ENCODE results near the gene ARPIN.
"Not testable (repeated sequence)": the region's sequence is repeated elsewhere in the genome, so short reads cannot be mapped to it uniquely, and the experiment has no call there.

The ARPIN gene

DNA sequence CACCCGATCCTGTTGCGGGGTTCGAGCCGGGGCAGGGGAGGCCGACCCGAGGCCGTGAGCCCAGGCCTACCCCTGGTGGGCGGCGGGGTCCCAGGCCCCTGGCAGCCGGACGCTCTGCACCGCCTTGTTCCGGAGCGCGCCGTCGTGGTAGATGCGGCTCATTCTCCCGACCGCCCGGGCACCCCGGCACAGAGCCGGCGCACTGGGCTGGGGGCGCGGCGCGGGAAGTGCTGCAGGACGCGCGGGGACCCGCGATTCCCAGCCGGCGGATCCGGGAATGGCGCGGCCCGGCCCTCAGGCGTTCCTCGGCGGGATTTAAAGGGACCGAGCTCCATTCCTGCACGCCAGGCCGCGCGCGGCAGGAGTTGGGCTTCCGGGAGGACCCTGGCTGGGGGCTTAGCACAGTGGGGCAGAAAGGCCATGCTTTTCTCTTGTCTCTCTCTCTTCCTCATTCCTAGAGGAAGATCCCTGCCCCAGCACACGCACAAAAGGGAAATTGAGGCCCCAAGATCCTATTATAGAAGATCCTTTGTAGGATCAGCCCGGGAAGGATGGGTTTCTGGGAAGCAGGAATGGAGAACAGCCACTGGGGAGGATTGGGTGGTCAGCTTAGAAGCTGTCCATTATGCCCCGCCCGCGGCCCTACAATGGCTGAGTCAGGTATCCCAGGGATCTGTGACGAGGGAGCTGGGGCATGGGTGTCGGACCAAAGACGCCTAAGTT, at the start of gene ARPIN:
Gene ARPIN (minus strand): TSS at position 279 of the 723 bp plus-strand sequence. CDS start 117 bp downstream, at position 162.
- no peak for DNase-seq

DNA sequence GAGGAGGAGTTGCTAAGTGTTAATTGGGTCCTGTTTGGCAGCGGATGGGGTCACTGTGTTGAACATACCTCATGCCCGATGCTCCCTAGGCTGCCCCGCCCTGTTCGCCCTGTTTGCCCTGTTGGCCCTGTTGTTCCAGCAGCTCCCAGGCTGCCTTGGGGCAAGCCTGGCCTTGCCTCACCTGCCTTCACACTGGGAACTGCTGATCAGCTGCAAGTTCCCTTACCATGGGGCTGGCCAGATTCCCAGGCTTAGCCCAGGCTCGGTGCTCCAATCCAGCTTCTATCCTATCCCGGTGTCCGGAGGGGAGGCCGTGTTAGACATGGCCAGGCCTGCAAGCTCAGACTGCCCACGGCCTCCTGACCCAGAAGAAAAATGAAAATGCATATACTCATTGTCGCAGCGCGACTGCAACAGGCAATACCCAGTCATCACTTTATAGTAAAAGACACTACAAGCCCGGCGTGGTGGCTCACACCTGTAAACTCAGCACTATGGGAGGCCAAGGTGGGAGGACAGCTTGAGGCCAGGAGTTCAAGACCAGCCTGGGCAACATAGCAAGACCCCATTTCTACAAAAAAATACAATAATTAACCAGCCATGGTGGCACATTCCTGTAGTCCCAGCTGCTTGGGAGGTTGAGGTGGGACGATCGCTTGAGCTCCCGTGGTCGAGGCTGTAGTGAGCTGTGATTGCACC, 45.5 kb upstream of the ARPIN start:
- no peak for DNase-seq

DNA sequence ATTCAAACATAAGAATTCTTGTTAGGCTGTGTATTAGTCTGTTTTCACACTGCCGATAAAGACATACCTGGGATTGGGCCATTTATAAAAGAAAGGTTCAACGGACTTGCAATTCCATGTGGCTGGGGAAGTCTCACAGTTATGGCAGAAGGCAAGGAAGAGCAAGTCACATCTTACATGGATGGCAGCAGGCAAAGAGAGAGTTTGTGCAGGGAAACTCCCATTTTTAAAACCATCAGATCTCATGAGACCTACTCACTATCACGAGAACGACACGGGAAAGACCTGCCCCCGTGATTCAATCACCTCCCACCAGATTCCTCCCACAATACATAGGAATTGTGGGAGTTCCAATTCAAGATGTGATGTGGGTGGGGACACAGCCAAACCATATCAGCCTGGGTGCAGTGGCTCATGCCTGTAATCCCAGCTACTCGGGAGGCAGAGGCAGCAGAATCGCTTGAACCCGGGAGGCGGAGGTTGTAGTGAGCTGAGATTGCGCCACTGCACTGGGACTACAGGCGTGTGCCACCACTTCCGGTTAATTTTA, 42.8 kb upstream of the ARPIN start:
- not testable (repeated sequence) for DNase-seq

DNA sequence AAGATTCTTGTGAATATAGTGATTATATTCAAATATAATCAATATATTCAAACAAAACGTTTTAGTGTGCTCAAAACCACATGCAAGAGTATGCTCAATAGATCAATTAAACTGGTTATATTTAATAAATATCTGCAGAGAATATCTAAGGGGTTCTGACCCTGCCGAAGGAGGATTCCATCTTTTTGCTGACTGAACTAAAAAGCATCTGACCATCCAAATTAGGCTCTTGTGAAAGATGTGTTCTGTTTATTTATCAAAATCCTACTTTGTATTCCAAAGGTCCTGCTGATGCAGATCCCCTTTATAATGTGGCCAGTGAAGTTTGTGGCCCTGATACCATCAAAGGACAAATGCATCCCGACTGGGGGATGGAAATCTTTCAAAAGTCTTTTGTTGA, 41.8 kb upstream of the ARPIN start:
- no peak for DNase-seq

DNA sequence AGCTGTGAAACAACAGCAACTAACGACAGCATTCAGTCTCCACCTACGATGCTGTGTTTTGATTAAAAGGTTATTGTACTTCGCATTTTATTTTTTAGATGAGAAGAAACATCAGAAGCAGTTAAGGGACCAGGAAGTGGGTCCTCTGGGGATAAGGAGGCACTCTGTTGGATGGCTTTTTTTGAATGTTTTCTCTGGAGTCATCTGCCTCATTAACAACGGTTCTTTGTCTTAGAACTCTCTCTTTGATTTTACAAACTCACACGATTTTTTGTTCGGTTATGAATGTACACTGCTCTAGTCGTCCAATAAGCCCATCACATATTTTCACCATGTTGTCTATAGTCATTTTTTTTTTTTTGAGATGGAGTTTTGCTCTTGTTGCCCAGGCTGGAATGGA, 36.0 kb upstream of the ARPIN start:
- no peak for DNase-seq

DNA sequence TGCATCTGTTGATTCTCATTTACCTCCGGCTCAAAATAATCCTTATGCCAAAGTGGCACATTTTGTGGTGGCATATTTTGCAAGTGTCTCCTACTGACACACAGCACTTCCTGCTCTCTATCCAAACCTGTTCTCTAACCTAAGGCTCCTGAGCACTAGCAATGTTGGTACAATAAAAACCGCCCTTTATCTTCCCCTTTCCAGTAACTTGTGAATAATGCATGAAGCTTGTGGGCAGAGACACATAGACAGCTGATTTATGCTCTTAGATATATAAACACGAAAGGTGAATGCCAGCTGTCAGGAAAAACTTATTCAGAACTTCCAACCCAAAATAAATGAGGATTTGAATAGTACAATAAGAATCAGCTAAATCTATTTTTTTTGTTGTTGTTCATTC, 34.6 kb upstream of the ARPIN start:
- DNase-seq, result no peak

DNA sequence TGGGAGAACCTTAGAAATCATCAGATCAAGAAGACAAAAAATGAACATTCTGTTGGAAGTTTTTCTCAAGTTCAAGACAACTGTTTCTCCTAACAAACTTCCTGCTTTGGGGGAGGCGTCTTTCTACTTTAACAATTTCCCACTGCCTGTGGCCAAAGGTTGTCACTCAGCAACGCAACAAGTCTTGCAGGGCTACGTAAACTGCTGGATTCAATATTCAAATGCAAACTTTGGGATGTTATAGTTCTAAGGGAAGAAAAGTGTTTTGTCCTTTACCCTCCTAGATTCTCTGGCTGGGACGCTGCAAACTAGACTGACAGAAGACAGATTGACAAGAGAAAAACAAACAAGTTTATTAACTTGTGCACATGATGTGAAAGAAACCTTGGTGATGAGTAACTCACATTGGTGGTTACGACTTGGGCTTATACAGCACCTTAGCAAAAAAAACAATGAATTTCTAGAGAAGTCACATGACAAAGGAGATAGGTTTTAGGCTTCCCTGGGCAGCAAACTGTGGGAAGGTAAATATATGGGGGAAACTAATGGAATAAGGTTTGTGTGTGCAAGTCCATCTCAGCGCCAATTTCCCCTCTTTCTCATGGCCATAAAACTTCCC, 34.0 kb upstream of the ARPIN start:
- DNase-seq, result no peak

DNA sequence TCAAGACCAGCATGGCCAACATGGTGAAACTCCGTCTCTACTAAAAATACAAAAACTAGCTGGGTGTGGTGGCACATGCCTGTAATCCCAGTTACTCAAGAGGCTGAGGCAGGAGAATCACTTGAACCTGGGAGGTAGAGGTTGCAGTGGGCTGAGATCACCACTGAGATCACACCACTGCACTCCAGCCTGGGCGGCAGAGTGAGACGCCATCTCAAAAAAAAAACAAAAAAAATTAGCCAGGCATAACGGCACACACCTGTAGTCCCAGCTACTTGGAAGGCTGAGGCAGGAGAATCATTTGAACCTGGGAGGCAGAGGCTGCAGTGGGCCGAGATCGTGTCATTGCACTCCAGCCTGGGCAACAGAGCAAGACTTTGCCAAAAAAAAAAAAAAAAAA, 31.0 kb upstream of the ARPIN start:
- not testable (repeated sequence) for DNase-seq

DNA sequence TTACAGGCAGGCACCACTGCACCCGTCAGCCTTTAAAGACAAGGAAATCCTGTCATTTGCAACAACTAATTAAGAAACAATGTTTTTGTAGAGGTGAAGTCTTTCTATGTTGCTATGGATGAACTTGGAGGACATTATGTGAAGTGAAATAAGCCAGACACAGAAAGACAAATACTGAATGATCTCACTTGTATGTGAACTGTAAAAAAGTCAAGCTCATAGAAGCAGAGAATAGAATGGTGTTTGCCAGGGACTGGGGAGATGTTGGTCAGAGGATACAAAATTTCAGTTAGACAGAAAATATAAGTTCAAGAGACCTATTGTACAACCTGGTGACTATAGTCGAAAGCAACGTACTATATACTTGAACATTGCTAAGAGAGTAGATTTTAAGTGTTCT, 27.2 kb upstream of the ARPIN start:
- no peak for DNase-seq

DNA sequence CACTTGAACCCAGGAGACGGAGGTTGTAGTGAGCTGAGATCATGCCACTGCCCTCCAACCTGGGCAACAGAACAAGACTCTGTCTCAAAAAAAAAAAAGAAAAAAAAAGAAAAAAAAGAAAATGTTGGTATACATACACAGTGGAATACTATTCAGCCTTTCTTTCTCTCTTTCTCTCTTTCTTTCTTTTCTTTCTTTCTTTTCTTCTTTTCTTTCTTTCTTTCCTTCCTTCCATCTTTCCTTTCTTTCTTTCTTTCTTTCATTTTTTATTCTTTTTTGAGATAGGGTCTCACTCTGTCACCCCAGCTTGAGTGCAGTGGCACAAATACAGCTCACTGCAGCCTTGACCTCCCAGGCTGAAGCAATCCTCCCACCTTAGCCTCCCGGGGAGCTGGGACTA, 26.6 kb upstream of the ARPIN start:
- not testable (repeated sequence) for DNase-seq

DNA sequence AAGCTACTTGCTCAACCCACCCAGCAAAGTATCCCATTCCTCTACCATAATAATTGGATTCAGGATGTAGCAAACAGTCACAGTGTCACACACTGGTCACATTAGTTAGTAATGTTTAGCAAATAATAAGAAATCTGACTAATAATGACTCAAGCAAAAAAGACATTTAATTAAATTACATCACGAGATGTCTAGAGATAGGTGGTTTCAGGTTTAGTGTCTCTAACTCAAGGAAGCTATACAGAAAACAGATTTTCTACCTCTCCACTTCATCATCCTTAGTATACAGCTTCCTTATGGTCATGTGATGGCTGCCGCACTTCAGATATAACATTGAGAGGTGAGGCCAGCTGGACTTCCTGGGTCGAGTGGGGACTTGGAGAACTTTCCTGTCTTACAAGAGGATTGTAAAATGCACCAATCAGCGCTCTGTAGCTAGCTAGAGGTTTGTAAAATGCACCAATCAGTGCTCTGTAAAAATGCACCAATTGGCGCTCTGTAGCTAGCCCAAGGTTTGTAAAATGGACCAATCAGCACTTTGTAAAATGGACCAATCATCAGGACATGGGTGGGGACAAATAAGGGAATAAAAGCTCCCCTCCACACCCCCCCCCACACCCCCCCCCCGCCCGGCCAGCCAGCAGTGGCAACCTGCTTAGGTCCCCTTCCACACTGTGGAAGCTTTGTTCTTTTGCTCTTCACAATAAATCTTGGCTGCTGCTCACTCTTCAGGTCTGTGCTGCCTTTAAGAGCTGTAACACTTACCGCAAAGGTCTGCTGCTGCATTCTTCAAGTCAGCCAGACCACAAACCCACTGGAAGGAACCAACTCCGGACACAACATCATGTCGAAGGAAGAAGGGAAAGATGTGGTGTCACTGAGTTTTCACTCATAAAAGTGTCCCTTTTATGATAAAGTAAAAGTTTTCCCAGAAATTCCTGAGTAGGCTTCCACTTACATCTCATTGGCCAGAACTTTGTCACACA, 24.9 kb upstream of the ARPIN start:
- no peak for DNase-seq

DNA sequence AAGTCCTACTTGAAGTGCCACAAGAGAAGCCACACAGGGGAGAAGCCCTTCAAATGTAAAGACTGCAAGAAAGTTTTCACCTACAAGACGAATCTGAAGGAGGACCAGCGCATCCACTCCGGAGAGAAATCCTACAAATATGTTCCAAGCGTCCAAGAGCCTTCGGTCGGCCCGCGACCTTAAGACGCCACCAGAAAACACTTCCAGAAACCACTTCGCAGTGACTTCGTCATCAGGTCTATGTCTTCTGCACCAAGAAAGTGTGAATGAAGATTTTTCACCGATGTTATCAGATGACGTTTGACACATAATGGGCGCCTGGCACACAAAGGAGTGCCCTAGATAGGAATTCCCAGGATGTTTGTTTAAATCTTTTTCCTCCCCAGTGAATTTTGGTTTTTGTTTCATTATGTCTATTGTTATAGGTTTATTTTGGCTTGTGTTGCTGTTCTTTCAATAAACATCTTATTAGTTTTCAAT, 24.1 kb upstream of the ARPIN start:
- no peak for DNase-seq

DNA sequence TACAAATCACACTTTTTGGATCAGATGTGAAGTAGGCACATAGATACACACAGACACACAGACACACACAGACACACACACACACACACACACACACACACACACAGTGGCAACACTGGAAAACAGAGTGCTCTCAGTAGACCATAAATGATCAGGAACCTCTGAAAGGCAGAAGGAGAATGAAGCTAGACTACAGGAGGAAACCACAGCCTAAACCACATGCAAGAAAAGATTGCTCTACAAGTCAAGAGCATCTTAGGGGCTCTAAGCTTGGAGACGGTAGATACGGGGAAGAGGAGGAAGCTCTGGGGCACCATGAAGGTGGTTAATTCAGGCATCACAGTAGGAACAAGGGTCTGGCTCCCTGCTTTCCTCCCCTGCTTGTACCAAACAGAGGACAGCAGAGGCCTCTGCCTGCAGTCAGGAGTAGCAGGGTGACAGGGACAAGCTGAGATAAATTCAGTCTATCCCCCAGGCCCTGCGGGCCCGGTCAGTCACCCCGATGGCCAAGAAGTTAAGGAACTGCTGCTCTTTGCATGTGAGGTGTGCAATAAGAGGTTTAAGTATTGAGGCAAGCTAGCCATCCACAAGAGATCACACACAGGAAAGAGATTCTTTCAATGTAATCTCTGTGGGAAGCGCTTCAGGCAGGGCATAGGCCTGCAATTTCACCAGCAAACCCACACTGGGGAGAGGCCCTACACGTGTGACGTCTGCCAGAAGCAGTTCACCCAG, 23.5 kb upstream of the ARPIN start:
- DNase-seq, result no peak

DNA sequence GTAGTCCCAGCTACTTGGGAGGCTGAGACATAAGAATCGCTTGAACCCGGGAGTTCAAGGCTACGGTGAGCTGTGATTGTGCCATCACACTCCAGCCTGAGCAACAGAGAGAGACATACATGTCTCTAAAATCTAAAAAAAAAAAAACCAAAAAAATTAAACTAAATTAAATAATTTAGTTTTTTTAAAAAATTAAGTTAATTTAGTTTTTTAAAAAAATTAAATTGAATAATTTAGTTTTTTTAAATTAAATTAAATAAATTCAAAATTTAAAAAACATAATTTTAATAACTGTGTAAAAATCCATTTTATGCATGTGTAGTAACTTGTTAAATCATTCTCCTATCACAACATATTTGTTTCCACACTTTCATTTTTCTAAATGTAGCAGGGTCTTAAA, 20.1 kb upstream of the ARPIN start:
- DNase-seq, result no peak

DNA sequence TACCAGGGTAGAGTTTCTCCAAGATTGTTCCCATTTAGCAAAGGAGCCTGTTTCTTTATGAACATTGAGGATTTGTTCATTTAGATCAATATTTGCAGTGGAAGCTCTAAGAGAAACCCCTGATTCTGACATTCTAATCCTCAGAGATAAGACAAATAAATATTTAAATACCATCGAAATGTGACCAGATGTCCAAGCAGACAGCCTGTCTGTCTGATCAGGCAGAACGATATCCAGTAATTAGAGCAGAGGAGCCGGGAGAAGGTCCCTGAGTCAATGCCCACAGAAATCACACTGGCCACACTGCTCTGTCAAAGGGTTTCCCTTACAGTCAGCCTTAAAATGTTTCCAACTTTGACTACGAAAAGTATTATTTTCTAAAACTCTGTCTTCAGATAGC, 15.7 kb upstream of the ARPIN start:
- no peak for DNase-seq

DNA sequence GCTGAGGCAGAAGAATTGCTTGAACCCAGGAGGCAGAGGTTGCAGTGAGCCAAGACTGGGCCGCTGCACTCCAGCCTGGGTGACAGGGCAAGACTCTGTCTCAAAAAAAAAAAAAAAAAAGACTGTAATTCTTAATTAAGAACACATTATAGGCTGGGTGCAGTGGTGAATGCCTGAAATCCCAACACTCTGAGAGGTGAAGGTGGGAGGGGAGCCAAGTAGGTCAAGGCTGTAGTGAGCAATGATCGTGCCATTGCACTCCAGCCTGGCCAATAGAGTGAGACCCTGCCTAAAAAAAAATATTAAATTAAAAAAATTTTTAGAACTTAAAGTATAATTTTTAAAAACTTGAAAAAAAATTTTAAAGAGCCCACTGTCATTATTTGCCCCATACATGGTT, 13.4 kb upstream of the ARPIN start:
- DNase-seq, result no peak

DNA sequence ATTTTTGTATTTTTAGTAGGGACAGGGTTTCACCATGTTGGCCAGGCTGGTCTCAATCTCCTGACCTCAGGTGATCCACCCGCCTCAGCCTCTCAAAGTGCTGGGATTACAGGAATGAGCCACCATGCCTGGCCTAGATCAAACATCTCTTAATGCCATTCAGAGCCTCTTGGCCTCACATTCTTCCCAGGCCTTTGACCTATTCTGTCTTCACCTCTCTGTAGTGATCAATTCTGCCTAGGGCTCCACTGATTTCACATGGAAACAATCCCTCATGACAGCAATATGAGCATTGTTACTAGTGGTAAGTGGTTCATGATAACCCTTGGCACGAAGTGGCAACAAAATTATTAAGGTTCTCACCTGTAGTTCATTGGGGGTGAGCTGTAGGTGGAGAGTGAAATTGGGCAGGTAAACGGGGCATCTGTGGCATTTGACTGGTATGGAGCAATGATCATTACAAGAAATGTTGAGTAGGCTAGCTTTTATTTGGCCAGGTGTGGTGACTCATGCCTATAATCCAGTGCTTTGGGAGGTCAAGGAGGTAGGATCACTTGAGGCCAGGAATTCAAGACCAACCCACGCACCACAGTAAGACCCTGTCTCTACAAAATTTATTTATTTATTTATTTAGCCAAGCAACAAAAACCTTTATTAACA, 4.8 kb upstream of the ARPIN start:
- DNase-seq, result no peak

DNA sequence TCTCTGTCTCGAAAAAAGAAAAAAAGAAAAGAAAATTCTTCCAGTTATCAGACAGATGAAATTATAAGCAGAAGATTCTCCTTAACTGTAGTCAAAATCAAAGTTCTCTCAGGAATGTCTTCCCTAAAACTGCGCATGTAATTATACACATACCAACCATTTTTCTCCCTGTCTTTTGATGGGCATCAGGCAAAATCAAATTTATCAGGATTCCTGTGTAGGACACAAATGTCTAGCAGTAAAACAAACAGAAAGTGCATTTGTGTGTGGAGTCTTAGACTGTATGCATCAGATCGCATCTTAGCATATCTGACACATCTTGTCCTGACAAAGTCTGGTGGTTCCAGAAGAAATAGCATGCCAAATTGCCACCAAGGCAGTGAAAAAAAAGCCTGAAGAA, 3.9 kb upstream of the ARPIN start:
- no peak for DNase-seq

DNA sequence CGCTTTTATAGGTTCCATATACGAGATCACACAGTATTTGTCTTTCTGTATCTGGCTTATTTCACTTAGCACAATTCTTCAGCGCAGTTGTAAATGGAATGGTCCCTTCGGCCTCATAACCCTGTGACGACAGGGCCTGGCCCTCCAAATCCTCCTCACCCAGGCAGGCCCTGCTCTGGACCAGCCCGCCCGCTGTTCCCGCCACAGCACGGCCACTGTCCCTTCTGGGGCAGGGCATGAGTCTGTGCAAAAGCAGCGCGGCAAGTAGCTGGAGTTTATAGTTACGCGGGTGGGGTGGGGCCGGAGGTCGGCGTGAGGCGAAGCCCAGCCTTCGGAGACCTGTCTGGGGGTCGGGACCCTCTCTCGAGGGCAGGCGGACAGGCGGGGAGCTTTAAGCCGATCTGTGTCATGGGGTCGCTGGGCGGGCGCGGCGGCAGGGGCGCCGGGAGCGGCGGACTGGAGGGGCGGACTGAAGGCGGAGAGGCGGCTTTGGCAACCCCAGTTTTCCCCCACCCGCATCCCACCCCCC, 543 bp downstream of the ARPIN start:
- no peak for DNase-seq

DNA sequence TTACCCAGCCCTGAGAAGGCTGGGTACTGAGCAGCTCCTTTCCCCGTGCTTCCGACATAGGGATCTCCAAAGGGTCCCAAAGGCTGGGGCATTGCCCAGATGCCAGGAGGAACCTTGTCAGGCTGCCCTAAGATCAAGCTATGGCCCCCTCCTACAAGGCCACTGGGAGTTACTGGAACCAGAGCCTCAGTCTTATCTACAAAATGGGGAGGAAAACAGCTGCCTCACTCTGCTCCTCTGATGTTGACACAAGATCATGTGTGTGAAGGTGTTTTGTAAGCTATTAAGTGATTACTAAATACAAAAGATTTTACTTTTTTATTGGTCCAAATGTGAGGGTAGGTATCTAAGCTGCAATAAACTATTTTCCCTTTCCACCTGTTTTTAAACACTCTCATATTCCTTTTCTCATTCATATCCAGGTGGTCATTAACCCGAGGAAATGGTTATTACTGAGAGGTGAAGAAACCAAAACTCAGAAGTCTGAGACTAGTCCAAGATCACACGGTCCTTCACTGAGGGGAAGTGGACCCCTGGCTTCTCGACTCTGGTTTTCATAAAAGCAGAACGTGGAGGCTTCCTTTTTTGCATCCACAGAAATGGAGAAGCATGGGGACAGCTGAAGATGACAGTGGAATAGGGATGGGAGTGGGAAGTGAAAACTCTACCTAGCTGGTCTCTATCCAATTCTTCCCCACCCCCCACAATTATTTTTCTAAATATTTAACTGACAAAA, 1.7 kb downstream of the ARPIN start:
- no peak for DNase-seq

Data from DMS153 (cell line).